ENCODE data around the gene LRRC3B.

- no peak for TF ChIP-seq CTCF (IDR thresholded peaks at IDR 0.05; ENCODE audit: low read depth, low read length, missing input control)
- no peak for TF ChIP-seq YY1 (IDR thresholded peaks at IDR 0.05)
- no peak for TF ChIP-seq TAF1 (conservative IDR thresholded peaks at IDR 0.05)
- no peak for TF ChIP-seq SP1 (IDR thresholded peaks at IDR 0.05)
- TF ChIP-seq JUND (IDR thresholded peaks at IDR 0.05): no peak
- no peak for TF ChIP-seq REST (IDR thresholded peaks at IDR 0.05)
- no peak for TF ChIP-seq RAD21 (IDR thresholded peaks at IDR 0.05)
Measured at GRCh38 chr3:26621906-26622620, 509 bp upstream of the LRRC3B start.
